Measurements from ENCODE around the gene TTBK1. TPM values are rescaled to one million over a fixed set of nuclear protein-coding genes. Genes with fewer than 3 reads are reported as not detected.

TTBK1 gene
- total RNA-seq, 6 experiments from 2014 or later: 0.83 to 1.6 (median 0.87) TPM

GRCh38 chr6:43254138-43254817, 11.0 kb downstream of the TTBK1 start:
- ATAC-seq (no peak), DNase-seq (no peak)
- H3K27ac ChIP-seq: no peak overlapping the region
- no peaks in the 10 kb centered on the region for H3K9me3 ChIP-seq
- WGBS (ENCODE audit: insufficient coverage, low coverage, low lambda C conversion rate, missing lambda C conversion rate): 52% methylated on average over 3 of the region's 15 CpGs
- TF ChIP-seq POLR2A (IDR thresholded peaks at IDR 0.05): no peak
- TF ChIP-seq, protein P1, sequence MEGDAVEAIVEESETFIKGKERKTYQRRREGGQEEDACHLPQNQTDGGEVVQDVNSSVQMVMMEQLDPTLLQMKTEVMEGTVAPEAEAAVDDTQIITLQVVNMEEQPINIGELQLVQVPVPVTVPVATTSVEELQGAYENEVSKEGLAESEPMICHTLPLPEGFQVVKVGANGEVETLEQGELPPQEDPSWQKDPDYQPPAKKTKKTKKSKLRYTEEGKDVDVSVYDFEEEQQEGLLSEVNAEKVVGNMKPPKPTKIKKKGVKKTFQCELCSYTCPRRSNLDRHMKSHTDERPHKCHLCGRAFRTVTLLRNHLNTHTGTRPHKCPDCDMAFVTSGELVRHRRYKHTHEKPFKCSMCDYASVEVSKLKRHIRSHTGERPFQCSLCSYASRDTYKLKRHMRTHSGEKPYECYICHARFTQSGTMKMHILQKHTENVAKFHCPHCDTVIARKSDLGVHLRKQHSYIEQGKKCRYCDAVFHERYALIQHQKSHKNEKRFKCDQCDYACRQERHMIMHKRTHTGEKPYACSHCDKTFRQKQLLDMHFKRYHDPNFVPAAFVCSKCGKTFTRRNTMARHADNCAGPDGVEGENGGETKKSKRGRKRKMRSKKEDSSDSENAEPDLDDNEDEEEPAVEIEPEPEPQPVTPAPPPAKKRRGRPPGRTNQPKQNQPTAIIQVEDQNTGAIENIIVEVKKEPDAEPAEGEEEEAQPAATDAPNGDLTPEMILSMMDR (IDR thresholded peaks at IDR 0.05): no peak
- no peaks in the 10 kb centered on the region for H3K4me1 ChIP-seq
- H3K36me3 ChIP-seq: no peaks in the 10 kb centered on the region
- H3K27me3 ChIP-seq: no peaks in the 10 kb centered on the region
- intact Hi-C loops (cut with DNase I): no loop called here
- no peak overlapping the region for H3K4me3 ChIP-seq

DNA sequence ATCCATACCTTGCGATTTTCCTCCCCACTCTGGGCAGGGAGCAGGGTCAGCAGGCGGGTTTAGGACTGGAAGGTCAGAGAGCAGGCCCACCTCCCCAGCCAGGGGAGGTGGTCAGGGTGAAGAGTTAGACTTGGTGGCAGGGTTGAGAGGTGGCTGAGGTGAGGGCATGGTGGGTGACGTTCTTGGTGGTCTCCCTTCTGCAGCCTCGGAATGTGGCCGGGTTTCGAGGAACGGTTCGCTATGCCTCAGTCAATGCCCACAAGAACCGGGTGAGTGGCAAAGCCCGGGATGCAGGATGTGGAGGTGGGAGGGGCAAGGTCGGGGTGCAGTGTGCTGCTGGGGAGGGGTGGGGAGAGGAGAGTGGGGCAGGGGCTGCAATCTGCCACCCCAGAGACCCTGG, 11.6 kb downstream of the TTBK1 start:
- Histone ChIP-seq H3K27ac (no peak overlapping the region), H3K27me3 (no peaks in the 10 kb centered on the region), H3K4me3 (no peak overlapping the region), H3K4me1 (no peaks in the 10 kb centered on the region), H3K36me3 (no peaks in the 10 kb centered on the region), H3K9me3 (no peaks in the 10 kb centered on the region)
- 67% methylated on average over 3 of the region's 11 CpGs for WGBS (ENCODE audit: insufficient coverage, low coverage, low lambda C conversion rate, missing lambda C conversion rate)
- intact Hi-C loops (cut with DNase I): no loop called here
- no peak for TF ChIP-seq POLR2A (IDR thresholded peaks at IDR 0.05)
- DNase-seq (no peak), ATAC-seq (no peak)

- DNase-seq (no peak), ATAC-seq (no peak)
- intact Hi-C loops (cut with DNase I): no loop called here
- TF ChIP-seq, protein P1 (IDR thresholded peaks at IDR 0.05): no peak
- TF ChIP-seq POLR2A (IDR thresholded peaks at IDR 0.05): no peak
- H3K9me3 ChIP-seq: no peaks in the 10 kb centered on the region
- H3K36me3 ChIP-seq: no peaks in the 10 kb centered on the region
- no peaks in the 10 kb centered on the region for H3K27me3 ChIP-seq
- WGBS (ENCODE audit: insufficient coverage, low coverage, low lambda C conversion rate, missing lambda C conversion rate): 30% methylated on average over 2 of the region's 11 CpGs
- H3K4me3 ChIP-seq: no peak overlapping the region
- no peaks in the 10 kb centered on the region for H3K4me1 ChIP-seq
- no peak overlapping the region for H3K27ac ChIP-seq
Measured at GRCh38 chr6:43255408-43256054, 12.2 kb downstream of the TTBK1 start.

GRCh38 chr6:43256670-43257366, 13.5 kb downstream of the TTBK1 start:
- no peak overlapping the region for H3K4me3 ChIP-seq
- no peaks in the 10 kb centered on the region for H3K9me3 ChIP-seq
- no peak for DNase-seq
- no peaks in the 10 kb centered on the region for H3K36me3 ChIP-seq
- WGBS (ENCODE audit: insufficient coverage, low coverage, low lambda C conversion rate, missing lambda C conversion rate): 82% methylated on average over 5 of the region's 9 CpGs
- TF ChIP-seq, protein P1 (IDR thresholded peaks at IDR 0.05): no peak
- no peak for TF ChIP-seq POLR2A (IDR thresholded peaks at IDR 0.05)
- intact Hi-C loops (cut with DNase I): no loop called here
- H3K27ac ChIP-seq: no peak overlapping the region
- H3K4me1 ChIP-seq: no peaks in the 10 kb centered on the region
- no peaks in the 10 kb centered on the region for H3K27me3 ChIP-seq
- no peak for ATAC-seq
